H1 (cell line): ENCODE measurements around the gene TSPAN6. TPM values are rescaled to one million over a fixed set of nuclear protein-coding genes. Genes with fewer than 3 reads are reported as not detected.

Experiments used
- CTCF ChIA-PET: fragments of 300-600 bp; sonication (Branson Sonifier 250); formaldehyde crosslinking; loops from one replicate; lab custom pipeline; 2021; ENCODE audit not compliant: partially characterized antibody; lab: Charles Lee
- POLR2A ChIA-PET: fragments of 300-600 bp; sonication (Branson Sonifier 250); formaldehyde crosslinking; loops from one replicate; lab custom pipeline; 2021; ENCODE audit warnings: inconsistent platforms; ENCODE audit not compliant: partially characterized antibody; lab: Charles Lee
- DNase-seq, 2 experiments: peaks; one replicate each; pipeline versions ENCODE4 v3.0.0 to v3.0.0-alpha.2; 2010 to 2022; ENCODE audit warnings: low spot score in 2 of 2, low read depth in 1 of 2, mixed read lengths in 1 of 2
- FAIRE-seq: peaks from 2 replicates; lab custom pipeline; 2011; peaks lifted over from hg19 to GRCh38; lab: Jason Lieb, UNC
- H2AFZ ChIP-seq: 2 replicates; pipeline ENCODE4 v1.8.1; 2012; ENCODE audit warnings: low read length, inconsistent platforms
- H2AK5ac ChIP-seq: 2 replicates; pipeline ENCODE4 v1.6.1; 2013; ENCODE audit warnings: low read depth, low read length
- H2BK120ac ChIP-seq: replicated peaks from 2 replicates; pipeline ENCODE3; 2013; ENCODE audit warnings: low read depth, low read length, inconsistent platforms
- H2BK12ac ChIP-seq: 2 replicates; pipeline ENCODE4 v1.6.1; 2013; ENCODE audit warnings: low read depth, low read length
- H2BK15ac ChIP-seq: 2 replicates; pipeline ENCODE4 v1.6.1; 2013; ENCODE audit warnings: low read length
- H2BK20ac ChIP-seq: 2 replicates; pipeline ENCODE4 v1.6.1; 2013; ENCODE audit warnings: low read length
- H2BK5ac ChIP-seq: 2 replicates; pipeline ENCODE4 v1.6.1; 2013; ENCODE audit warnings: low read depth, low read length
- H3K14ac ChIP-seq: 2 replicates; pipeline ENCODE4 v1.6.1; 2013; ENCODE audit warnings: inconsistent platforms; ENCODE audit not compliant: insufficient read length
- H3K18ac ChIP-seq: 2 replicates; pipeline ENCODE4 v1.6.1; 2013; ENCODE audit warnings: low read length; ENCODE audit errors: extremely low read depth
- H3K23ac ChIP-seq: 2 replicates; pipeline ENCODE4 v1.6.1; 2013; ENCODE audit warnings: inconsistent platforms; ENCODE audit not compliant: insufficient read length
- H3K23me2 ChIP-seq: 2 replicates; pipeline ENCODE4 v1.6.1; 2013; ENCODE audit warnings: low read depth, low read length
- H3K27ac ChIP-seq: 2 replicates; pipeline ENCODE4 v1.6.1; 2011; ENCODE audit warnings: low read depth, low read length, inconsistent platforms
- H3K27me3 ChIP-seq, 4 experiments: replicated peaks in 1 of 4; 1 replicate in 1 of 4; 2 replicates in 3 of 4; pipeline versions ENCODE4 v1.6.1 to v1.8.1; 2011 to 2013; ENCODE audit warnings: low read length in 3 of 4, mild to moderate bottlenecking in 3 of 4, inconsistent platforms in 2 of 4, mixed read lengths in 2 of 4, moderate library complexity in 1 of 4; ENCODE audit not compliant: control insufficient read depth in 3 of 4, insufficient read depth in 3 of 4; ENCODE audit errors: extremely low read depth in 1 of 4
- H3K36me3 ChIP-seq, 4 experiments: 2 replicates each; pipeline versions ENCODE4 v1.6.1 to v1.8.1; 2011 to 2013; ENCODE audit warnings: mild to moderate bottlenecking in 4 of 4, low read length in 3 of 4, moderate library complexity in 2 of 4, control low read depth in 1 of 4, inconsistent platforms in 1 of 4; ENCODE audit not compliant: insufficient read depth in 4 of 4, control insufficient read depth in 2 of 4
- H3K4ac ChIP-seq: replicated peaks from 2 replicates; pipeline ENCODE3; 2013; ENCODE audit warnings: low read length, low read depth, mixed read lengths, inconsistent platforms; ENCODE audit not compliant: insufficient read length
- H3K4me1 ChIP-seq, 4 experiments: replicated peaks in 1 of 4; 1 replicate in 1 of 4; 2 replicates in 3 of 4; pipeline versions ENCODE4 v1.6.1 to v1.8.1; 2011 to 2013; ENCODE audit warnings: low read length in 3 of 4, inconsistent platforms in 2 of 4, mixed read lengths in 1 of 4; ENCODE audit not compliant: insufficient read depth in 4 of 4, control insufficient read depth in 3 of 4
- H3K4me2 ChIP-seq, 2 experiments: 2 replicates each; pipeline versions ENCODE4 v1.6.1 to v1.8.1; 2011 to 2013; ENCODE audit warnings: low read depth in 2 of 2, low read length in 2 of 2, control low read depth in 1 of 2, inconsistent platforms in 1 of 2, mild to moderate bottlenecking in 1 of 2; ENCODE audit not compliant: insufficient read depth in 1 of 2
- H3K4me3 ChIP-seq, 4 experiments: fragments of 200-600, 300-600 bp in 1 of 4; sonication (generic), shearing (Covaris generic), sonication (Bioruptor Twin) in 1 of 4; 2 replicates each; pipeline versions ENCODE4 v1.5.1 to v1.8.1; 2011 to 2016; ENCODE audit warnings: low read length in 4 of 4, low read depth in 3 of 4, control low read depth in 2 of 4, inconsistent platforms in 2 of 4, mild to moderate bottlenecking in 2 of 4, mixed read lengths in 1 of 4, moderate library complexity in 1 of 4; ENCODE audit not compliant: insufficient read depth in 2 of 4; ENCODE audit errors: extremely low read depth in 1 of 4
- H3K56ac ChIP-seq: replicated peaks from 2 replicates; pipeline ENCODE3; 2013; ENCODE audit warnings: low read depth, mild to moderate bottlenecking, mixed read lengths, low read length, inconsistent platforms; ENCODE audit not compliant: insufficient read length
- H3K79me1 ChIP-seq: 2 replicates; pipeline ENCODE4 v1.6.1; 2013; ENCODE audit warnings: low read depth, low read length, control low read depth
- H3K79me2 ChIP-seq, 2 experiments: 2 replicates each; pipeline versions ENCODE4 v1.6.1 to v1.8.1; 2012 to 2013; ENCODE audit warnings: low read length in 2 of 2, mild to moderate bottlenecking in 2 of 2, inconsistent platforms in 1 of 2; ENCODE audit not compliant: insufficient read depth in 2 of 2, control insufficient read depth in 1 of 2
- H3K9ac ChIP-seq, 4 experiments: replicated peaks in 1 of 4; 1 replicate in 1 of 4; 2 replicates in 3 of 4; pipeline versions ENCODE4 v1.6.1 to v1.8.1; 2011 to 2013; ENCODE audit warnings: low read depth in 3 of 4, low read length in 3 of 4, control low read depth in 2 of 4, mild to moderate bottlenecking in 2 of 4, moderate library complexity in 2 of 4, inconsistent platforms in 1 of 4; ENCODE audit errors: extremely low read depth in 1 of 4
- H3K9me3 ChIP-seq, 2 experiments: 2 replicates each; pipeline versions ENCODE4 v1.6.1 to v1.8.1; 2012 to 2013; ENCODE audit warnings: mild to moderate bottlenecking in 2 of 2, moderate library complexity in 2 of 2, control low read depth in 1 of 2, inconsistent platforms in 1 of 2, low read depth in 1 of 2, low read length in 1 of 2, mixed read lengths in 1 of 2; ENCODE audit not compliant: insufficient read depth in 2 of 2
- H4K20me1 ChIP-seq, 2 experiments: replicated peaks in 1 of 2; 2 replicates each; pipeline versions ENCODE3 to v1.8.1; 2011 to 2013; ENCODE audit warnings: inconsistent platforms in 2 of 2, low read length in 2 of 2, mild to moderate bottlenecking in 1 of 2; ENCODE audit not compliant: insufficient read depth in 2 of 2, control insufficient read depth in 1 of 2
- H4K5ac ChIP-seq: 2 replicates; pipeline ENCODE4 v1.6.1; 2013; ENCODE audit warnings: low read length, low read depth, mixed read lengths, inconsistent platforms; ENCODE audit not compliant: insufficient read length
- H4K8ac ChIP-seq: 2 replicates; pipeline ENCODE4 v1.8.0; 2013; ENCODE audit warnings: mild to moderate bottlenecking, moderate library complexity, low read length, inconsistent platforms; ENCODE audit not compliant: insufficient read depth; ENCODE audit errors: extremely low read depth
- H4K91ac ChIP-seq: replicated peaks from 2 replicates; pipeline ENCODE3; 2013; ENCODE audit warnings: low read length, mixed read lengths, inconsistent platforms; ENCODE audit not compliant: insufficient read length
- CHD2 ChIP-seq: IDR thresholded peaks from 2 replicates; pipeline ENCODE4 v1.6.1; 2012; ENCODE audit warnings: low read length, improper control_type of control experiment
- CTBP2 ChIP-seq: IDR thresholded peaks from 2 replicates; pipeline ENCODE4 v1.7.0; 2011; ENCODE audit warnings: borderline replicate concordance, mild to moderate bottlenecking, moderate library complexity, mixed read lengths, low read length; ENCODE audit not compliant: insufficient read depth, insufficient read length
- CTCF ChIP-seq, 3 experiments: IDR thresholded peaks; 1 replicate in 2 of 3; 2 replicates in 1 of 3; pipeline versions ENCODE4 v1.5.1 to v1.6.1; 2011; ENCODE audit warnings: low read length in 3 of 3, mild to moderate bottlenecking in 3 of 3, inconsistent platforms in 2 of 3, low read depth in 1 of 3, moderate library complexity in 1 of 3; ENCODE audit not compliant: insufficient read depth in 1 of 3; ENCODE audit errors: control extremely low read depth in 1 of 3
- GABPA ChIP-seq: IDR thresholded peaks from 2 replicates; pipeline ENCODE4 v1.6.1; 2011; ENCODE audit warnings: mild to moderate bottlenecking, low read length, moderate library complexity, borderline replicate concordance; ENCODE audit not compliant: insufficient read depth
- HDAC6 ChIP-seq: IDR thresholded peaks from one replicate; pipeline ENCODE4 v1.7.1; 2012; ENCODE audit warnings: low read depth, mild to moderate bottlenecking, inconsistent platforms, low read length, moderate library complexity
- JUN ChIP-seq: IDR thresholded peaks from 2 replicates; pipeline ENCODE4 v1.6.1; 2011; ENCODE audit warnings: low read depth, mild to moderate bottlenecking, improper control_type of control experiment, low read length
- KDM5A ChIP-seq: fragments of 200-600 bp; IDR thresholded peaks from 2 replicates; pipeline ENCODE4 v1.7.1; 2012; ENCODE audit warnings: mild to moderate bottlenecking, low read length, inconsistent platforms, mixed read lengths
- NRF1 ChIP-seq: IDR thresholded peaks from 2 replicates; pipeline ENCODE4 v1.6.1; 2011; ENCODE audit warnings: mild to moderate bottlenecking, low read depth, low read length, improper control_type of control experiment
- POLR2A ChIP-seq, 2 experiments: IDR thresholded peaks; 1 replicate in 1 of 2; 2 replicates in 1 of 2; pipeline ENCODE4 v1.6.1; 2011; ENCODE audit warnings: low read depth in 2 of 2, low read length in 2 of 2, mild to moderate bottlenecking in 2 of 2; ENCODE audit errors: control extremely low read depth in 1 of 2
- RFX5 ChIP-seq: IDR thresholded peaks from 2 replicates; pipeline ENCODE4 v1.6.1; 2011; ENCODE audit warnings: low read depth, low read length, improper control_type of control experiment, borderline replicate concordance
- ZNF274 ChIP-seq: IDR thresholded peaks from 2 replicates; pipeline ENCODE4 v1.7.0; 2012; ENCODE audit warnings: low read length, borderline replicate concordance; ENCODE audit errors: extremely low read depth
- WGBS, 2 experiments: shearing (Covaris generic) in 1 of 2; methylation state at CpG; one replicate each; pipeline versions ENCODE4 v1.1.6 to v1.1.7; 2013 to 2015; ENCODE audit warnings: low lambda C conversion rate in 2 of 2, mixed read lengths in 2 of 2, inconsistent platforms in 1 of 2, low coverage in 1 of 2, missing lambda C conversion rate in 1 of 2; ENCODE audit not compliant: insufficient replicate concordance in 2 of 2, insufficient coverage in 1 of 2, insufficient read length in 1 of 2; ENCODE audit errors: extremely low coverage in 1 of 2, missing lambda C conversion rate in 1 of 2; 5-methylcytosine and 5-hydroxymethylcytosine counted together
- polyA plus RNA-seq, 7 experiments: library from polyadenylated mRNA; depleted of rRNA in 3 of 7; stranded (reverse) in 5 of 7; unstranded in 2 of 7; fragments of >200 nt in 5 of 7; fragments of 200-250 nt in 2 of 7; gene quantifications; 1 replicate in 5 of 7; 2 replicates in 1 of 7; 4 replicates in 1 of 7; pipeline versions ENCODE4 v1.2.1 to v1.2.3, GENCODE V29; 2011 to 2013; ENCODE audit warnings: missing spikeins in 2 of 7, mixed read lengths in 2 of 7
- total RNA-seq: library from RNA; stranded (reverse); fragmentation: NEBNext Ultra II Directional; extraction: Animal tissue kit (Norgen Biotek cat#: 25700); gene quantifications from 2 replicates; pipeline ENCODE4 v1.2.1, GENCODE V29; 2021

Gene TSPAN6
- total and polyA plus RNA-seq, 2 of the 8 experiments (the other 6 are each of a cell fraction or from before 2014, with no cell fraction given) = 58.1 to 67.7 TPM

- ChIA-PET CTCF (interaction anchor here (1.1 to 1.9 kb wide), 2 partner anchors 8 to 9 kb away, joined by 6 read pairs; no protein-coding TSS in a partner anchor), POLR2A (no interaction called here)
- Histone ChIP-seq H4K8ac (no peak overlapping the region), H2BK20ac (no peak overlapping the region), H3K79me2 (no peaks in the 10 kb centered on the region), H2BK12ac (no peak overlapping the region), H3K27ac (no peak overlapping the region), H2BK15ac (no peak overlapping the region), H3K56ac (no peak overlapping the region), H4K91ac (no peak overlapping the region), H3K36me3 (no peaks in the 10 kb centered on the region), H3K14ac (no peak overlapping the region), H3K23me2 (no peaks in the 10 kb centered on the region), H3K4me1 (no peaks in the 10 kb centered on the region), H4K20me1 (no peaks in the 10 kb centered on the region), H3K4me3 (no peak overlapping the region), H3K9me3 (no peaks in the 10 kb centered on the region), H3K27me3 (no peaks in the 10 kb centered on the region), H2AFZ (no peak overlapping the region), H3K23ac (no peak overlapping the region), H3K79me1 (no peaks in the 10 kb centered on the region), H2BK5ac (no peak overlapping the region), H3K4ac (no peak overlapping the region), H2AK5ac (no peak overlapping the region), H4K5ac (no peak overlapping the region), H3K4me2 (no peak overlapping the region), H3K18ac (no peak overlapping the region), H3K9ac (no peak overlapping the region), H2BK120ac (no peak overlapping the region)
- 76% methylated on average over 10 of the region's 13 CpGs; no CpG with 5 or more reads in 1 of the 2 experiments for WGBS, 2 experiments
- FAIRE-seq (no peak), DNase-seq (no peak)
- TF ChIP-seq RFX5 = no peak
- no peak for TF ChIP-seq HDAC6
- no peak for TF ChIP-seq CTBP2
- TF ChIP-seq GABPA = no peak
- TF ChIP-seq CTCF (IDR thresholded peaks at IDR 0.05; ENCODE audit: control extremely low read depth in 1 of 3, insufficient read depth in 1 of 3, low read depth in 1 of 3, low read length in 3 of 3) = no peak
- TF ChIP-seq ZNF274 = no peak
- TF ChIP-seq POLR2A (IDR thresholded peaks at IDR 0.05; ENCODE audit: control extremely low read depth in 1 of 2, low read depth in 2 of 2, low read length in 2 of 2) = no peak
- TF ChIP-seq CHD2 = no peak
- no peak for TF ChIP-seq NRF1
- TF ChIP-seq JUN = no peak
- TF ChIP-seq KDM5A = no peak
Observed at GRCh38 chrX:100662170-100662569, 25.6 kb upstream of the TSPAN6 start.
